ENCODE measurements around the gene SLC13A2. TPM values are rescaled to one million over a fixed set of nuclear protein-coding genes. Genes with fewer than 3 reads are reported as not detected.

Gene SLC13A2
- total and polyA plus RNA-seq, 4 donors = 23.8 TPM; not detected in 3

- Histone ChIP-seq H3K4me3 (ENCODE audit: low read length in 2 of 2) (no peak overlapping the region), H3K27me3 (ENCODE audit: control insufficient read depth in 1 of 2, insufficient read depth in 2 of 2, low read length in 1 of 2) (no peaks in the 10 kb centered on the region), H3K4me1 (ENCODE audit: control insufficient read depth in 1 of 2, insufficient read depth in 2 of 2, low read length in 2 of 2) (no peaks in the 10 kb centered on the region), H3K36me3 (ENCODE audit: control insufficient read depth in 1 of 2, insufficient read depth in 2 of 2, low read length in 1 of 2) (no peaks in the 10 kb centered on the region), H3K27ac (ENCODE audit: low read depth in 1 of 2, low read length in 2 of 2) (no peak overlapping the region), H3K9me3 (ENCODE audit: control insufficient read depth, low read length) (no peaks in the 10 kb centered on the region)
- ATAC-seq (ENCODE audit: low FRiP score) = no peak
- DNase-seq = no peak
- 79 to 81% methylated on average over 7 of the region's 7 CpGs for WGBS, 2 donors
- intact Hi-C loops (cut with DNase I) = no loop called here
These were observed 58.9 kb downstream of the SLC13A2 start for GRCh38 chr17:28532050-28532960.

- H3K27me3 ChIP-seq (ENCODE audit: control insufficient read depth in 1 of 2, insufficient read depth in 2 of 2, low read length in 1 of 2) = no peaks in the 10 kb centered on the region
- 75% methylated on average over 16 of the region's 16 CpGs for WGBS, 2 donors
- no peaks in the 10 kb centered on the region for H3K9me3 ChIP-seq (ENCODE audit: control insufficient read depth, low read length)
- no peaks in the 10 kb centered on the region for H3K36me3 ChIP-seq (ENCODE audit: control insufficient read depth in 1 of 2, insufficient read depth in 2 of 2, low read length in 1 of 2)
- no peak overlapping the region for H3K4me3 ChIP-seq (ENCODE audit: low read length in 2 of 2)
- DNase-seq (no peak), ATAC-seq (ENCODE audit: low FRiP score) (no peak)
- no peaks in the 10 kb centered on the region for H3K4me1 ChIP-seq (ENCODE audit: control insufficient read depth in 1 of 2, insufficient read depth in 2 of 2, low read length in 2 of 2)
- no peak overlapping the region for H3K27ac ChIP-seq (ENCODE audit: low read depth in 1 of 2, low read length in 2 of 2)
- intact Hi-C loops (cut with DNase I) = no loop called here
These were observed 59.8 kb downstream of the SLC13A2 start for GRCh38 chr17:28533091-28533807.

- Histone ChIP-seq H3K27me3 (ENCODE audit: control insufficient read depth in 1 of 2, insufficient read depth in 2 of 2, low read length in 1 of 2) (no peaks in the 10 kb centered on the region), H3K9me3 (ENCODE audit: control insufficient read depth, low read length) (no peaks in the 10 kb centered on the region), H3K4me3 (ENCODE audit: low read length in 2 of 2) (no peak overlapping the region), H3K4me1 (ENCODE audit: control insufficient read depth in 1 of 2, insufficient read depth in 2 of 2, low read length in 2 of 2) (no peaks in the 10 kb centered on the region), H3K27ac (ENCODE audit: low read depth in 1 of 2, low read length in 2 of 2) (no peak overlapping the region), H3K36me3 (ENCODE audit: control insufficient read depth in 1 of 2, insufficient read depth in 2 of 2, low read length in 1 of 2) (no peaks in the 10 kb centered on the region)
- intact Hi-C loops (cut with DNase I) = no loop called here
- WGBS, 2 donors = 86 to 90% methylated on average over 11 of the region's 11 CpGs
- ATAC-seq (ENCODE audit: low FRiP score) = no peak
- no peak for DNase-seq
These were observed 61.4 kb downstream of the SLC13A2 start for GRCh38 chr17:28534740-28535375.

- WGBS, 2 donors = 67 to 72% methylated on average over 9 of the region's 9 CpGs
These were observed 63.2 kb downstream of the SLC13A2 start for GRCh38 chr17:28536532-28537218.

DNA sequence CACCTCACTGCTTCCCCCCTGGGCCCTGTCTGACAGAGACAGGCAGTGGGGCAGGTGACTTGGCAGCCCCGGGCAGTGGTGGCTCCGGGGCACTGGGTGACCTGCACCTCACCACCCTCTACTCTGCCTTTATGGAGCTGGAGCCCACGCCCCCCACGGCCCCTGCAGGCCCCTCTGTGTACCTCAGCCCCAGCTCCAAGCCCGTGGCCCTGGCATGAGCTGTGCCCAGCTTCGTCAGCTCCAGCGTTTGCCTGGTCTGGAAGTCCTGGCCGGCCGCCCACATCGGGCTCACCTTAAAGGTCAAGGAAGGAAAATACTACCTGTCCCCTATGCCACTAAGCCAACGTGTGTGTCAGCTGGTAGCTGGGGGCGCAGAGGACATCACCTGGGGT is 63.8 kb downstream of the SLC13A2 start:
- no peak for ATAC-seq (ENCODE audit: low FRiP score)
- no peak overlapping the region for H3K4me3 ChIP-seq (ENCODE audit: low read length in 2 of 2)
- DNase-seq = no peak
- H3K36me3 ChIP-seq (ENCODE audit: control insufficient read depth in 1 of 2, insufficient read depth in 2 of 2, low read length in 1 of 2) = no peaks in the 10 kb centered on the region
- H3K27ac ChIP-seq (ENCODE audit: low read depth in 1 of 2, low read length in 2 of 2) = no peak overlapping the region
- H3K4me1 ChIP-seq (ENCODE audit: control insufficient read depth in 1 of 2, insufficient read depth in 2 of 2, low read length in 2 of 2) = no peaks in the 10 kb centered on the region
- H3K27me3 ChIP-seq (ENCODE audit: control insufficient read depth in 1 of 2, insufficient read depth in 2 of 2, low read length in 1 of 2) = no peaks in the 10 kb centered on the region
- no peaks in the 10 kb centered on the region for H3K9me3 ChIP-seq (ENCODE audit: control insufficient read depth, low read length)
- WGBS, 2 donors = 74% methylated on average over 12 of the region's 12 CpGs
- intact Hi-C loops (cut with DNase I) = no loop called here

More at GRCh38 chr17:28536532-28537218, 63.2 kb downstream of the SLC13A2 start:
- ATAC-seq (ENCODE audit: low FRiP score) (no peak), DNase-seq (no peak)
- Histone ChIP-seq H3K9me3 (ENCODE audit: control insufficient read depth, low read length) (no peaks in the 10 kb centered on the region), H3K4me1 (ENCODE audit: control insufficient read depth in 1 of 2, insufficient read depth in 2 of 2, low read length in 2 of 2) (no peaks in the 10 kb centered on the region), H3K36me3 (ENCODE audit: control insufficient read depth in 1 of 2, insufficient read depth in 2 of 2, low read length in 1 of 2) (no peaks in the 10 kb centered on the region), H3K27ac (ENCODE audit: low read depth in 1 of 2, low read length in 2 of 2) (no peak overlapping the region), H3K27me3 (ENCODE audit: control insufficient read depth in 1 of 2, insufficient read depth in 2 of 2, low read length in 1 of 2) (no peaks in the 10 kb centered on the region), H3K4me3 (ENCODE audit: low read length in 2 of 2) (no peak overlapping the region)
- intact Hi-C loops (cut with DNase I) = no loop called here

DNA sequence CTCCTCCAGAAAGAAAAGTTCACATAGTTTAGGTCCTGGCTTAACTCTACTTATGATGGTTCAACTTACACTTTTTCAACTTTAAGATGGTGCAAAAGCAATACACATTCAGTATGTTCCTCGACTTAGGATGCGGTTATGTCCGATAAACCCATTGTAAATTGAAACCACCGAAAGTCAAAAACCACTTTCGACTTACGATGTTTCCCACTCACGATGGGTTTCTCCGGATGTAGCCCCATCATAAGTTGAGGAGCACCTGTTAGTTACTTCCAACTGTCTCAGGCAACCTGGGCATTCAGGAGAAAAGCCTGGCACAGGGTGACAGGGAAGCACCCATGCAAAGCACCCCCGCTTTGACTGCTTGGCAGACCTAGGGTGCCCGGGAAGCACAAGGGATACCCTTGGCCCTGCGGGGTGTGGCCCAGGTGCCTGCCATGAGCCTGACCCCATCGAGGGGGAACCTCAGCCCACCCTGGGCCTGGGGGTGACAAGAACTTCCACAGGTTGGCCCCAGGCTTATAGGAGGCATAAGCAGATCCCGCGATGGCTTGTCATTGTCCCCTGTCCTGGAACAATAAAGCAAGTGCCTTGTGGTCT is 65.0 kb downstream of the SLC13A2 start:
- ATAC-seq (ENCODE audit: low FRiP score) (no peak), DNase-seq (peak in 1 of 2 donors; percentile 57)
- Histone ChIP-seq H3K27me3 (ENCODE audit: control insufficient read depth in 1 of 2, insufficient read depth in 2 of 2, low read length in 1 of 2) (no peaks in the 10 kb centered on the region), H3K4me1 (ENCODE audit: control insufficient read depth in 1 of 2, insufficient read depth in 2 of 2, low read length in 2 of 2) (no peaks in the 10 kb centered on the region), H3K9me3 (ENCODE audit: control insufficient read depth, low read length) (no peaks in the 10 kb centered on the region), H3K27ac (ENCODE audit: low read depth in 1 of 2, low read length in 2 of 2) (no peak overlapping the region), H3K4me3 (ENCODE audit: low read length in 2 of 2) (no peak overlapping the region), H3K36me3 (ENCODE audit: control insufficient read depth in 1 of 2, insufficient read depth in 2 of 2, low read length in 1 of 2) (no peaks in the 10 kb centered on the region)
- intact Hi-C loops (cut with DNase I) = no loop called here
- WGBS, 2 donors = 88 to 91% methylated on average over 14 of the region's 14 CpGs

- DNase-seq (peak in 1 of 2 donors; percentile 71), ATAC-seq (ENCODE audit: low FRiP score) (no peak)
- Histone ChIP-seq H3K4me3 (ENCODE audit: low read length in 2 of 2) (no peak overlapping the region), H3K36me3 (ENCODE audit: control insufficient read depth in 1 of 2, insufficient read depth in 2 of 2, low read length in 1 of 2) (no peaks in the 10 kb centered on the region), H3K27me3 (ENCODE audit: control insufficient read depth in 1 of 2, insufficient read depth in 2 of 2, low read length in 1 of 2) (no peaks in the 10 kb centered on the region), H3K27ac (ENCODE audit: low read depth in 1 of 2, low read length in 2 of 2) (no peak overlapping the region), H3K4me1 (ENCODE audit: control insufficient read depth in 1 of 2, insufficient read depth in 2 of 2, low read length in 2 of 2) (no peaks in the 10 kb centered on the region), H3K9me3 (ENCODE audit: control insufficient read depth, low read length) (no peaks in the 10 kb centered on the region)
- WGBS, 2 donors = 85 to 86% methylated on average over 4 of the region's 4 CpGs
- intact Hi-C loops (cut with DNase I) = loop anchor here (1.0 to 2.0 kb wide), 2 partner anchors 45 to 46 kb away; no protein-coding TSS in a partner anchor
These were observed 66.8 kb downstream of the SLC13A2 start for GRCh38 chr17:28540231-28540630.

- no peaks in the 10 kb centered on the region for H3K9me3 ChIP-seq (ENCODE audit: control insufficient read depth, low read length)
- no peaks in the 10 kb centered on the region for H3K4me1 ChIP-seq (ENCODE audit: control insufficient read depth in 1 of 2, insufficient read depth in 2 of 2, low read length in 2 of 2)
- H3K27me3 ChIP-seq (ENCODE audit: control insufficient read depth in 1 of 2, insufficient read depth in 2 of 2, low read length in 1 of 2) = no peaks in the 10 kb centered on the region
- ATAC-seq (ENCODE audit: low FRiP score) (no peak), DNase-seq (no peak)
- H3K36me3 ChIP-seq (ENCODE audit: control insufficient read depth in 1 of 2, insufficient read depth in 2 of 2, low read length in 1 of 2) = no peaks in the 10 kb centered on the region
- no peak overlapping the region for H3K4me3 ChIP-seq (ENCODE audit: low read length in 2 of 2)
- 87 to 91% methylated on average over 4 of the region's 4 CpGs for WGBS, 2 donors
- H3K27ac ChIP-seq (ENCODE audit: low read depth in 1 of 2, low read length in 2 of 2) = no peak overlapping the region
- intact Hi-C loops (cut with DNase I) = loop anchor here in 1 of 2 donors (2.0 kb wide), 1 partner anchor 47 kb away; no protein-coding TSS in a partner anchor
These were observed 68.0 kb downstream of the SLC13A2 start for GRCh38 chr17:28541439-28541838.

Data from aorta (tissue), 5 donors.